PFSK-1 (cell line): ENCODE measurements around the gene CHRNA1.

Experiments
- POLR2AphosphoS5 ChIP-seq: IDR thresholded peaks from 2 replicates; pipeline ENCODE4 v1.6.1; 2012; ENCODE audit warnings: low read depth, mild to moderate bottlenecking, control low read depth, low read length, moderate library complexity
- TAF1 ChIP-seq: IDR thresholded peaks from 2 replicates; pipeline ENCODE4 v1.6.1; 2012; ENCODE audit warnings: low read length, control low read depth, borderline replicate concordance; ENCODE audit not compliant: insufficient read depth

- TF ChIP-seq TAF1 (no peak), POLR2AphosphoS5 (no peak)
Observed at GRCh38 chr2:174717273-174717672, 47.0 kb downstream of the CHRNA1 start.
